GM12891 (cell line): ENCODE measurements around the gene UQCR11.

Source experiments
- POLR2AphosphoS5 ChIP-seq: IDR thresholded peaks from 2 replicates; pipeline ENCODE4 v1.6.1; 2011; ENCODE audit warnings: low read depth, low read length, control low read depth
- SPI1 ChIP-seq: IDR thresholded peaks from 2 replicates; pipeline ENCODE4 v1.6.1; 2011; ENCODE audit warnings: low read depth, low read length, control low read depth

DNA sequence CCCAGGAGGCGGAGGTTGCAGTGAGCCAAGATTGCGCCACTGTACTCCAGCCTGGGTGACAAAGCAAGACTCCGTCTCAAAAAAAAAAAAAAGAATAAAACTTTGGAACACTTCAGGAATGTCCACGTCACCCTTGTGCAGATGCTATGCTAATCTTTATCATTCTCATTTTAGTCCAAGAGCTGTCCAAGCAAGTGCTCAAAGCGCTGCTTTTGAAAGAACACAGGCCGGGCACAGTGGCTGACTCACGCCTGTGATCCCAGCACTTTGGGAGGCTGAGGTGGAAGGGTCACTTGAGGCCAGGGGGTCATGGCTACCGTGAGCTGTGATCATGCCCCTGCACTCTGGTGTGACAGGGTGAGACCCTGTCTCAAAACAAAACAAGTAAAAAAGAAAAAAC, 11.1 kb upstream of the UQCR11 start:
- TF ChIP-seq POLR2AphosphoS5 (no peak), SPI1 (no peak)
